Hematopoietic multipotent progenitor cell treated with erythropoietin and hydrocortisone succinate and interleukin-3 and kit ligand, for 8 days (in vitro differentiated cells): ENCODE data around the gene RALA.
"Not testable (repeated sequence)": the region's sequence is repeated elsewhere in the genome, so short reads cannot be mapped to it uniquely, and the experiment has no call there.

ENCODE experiments used
- DNase-seq: peaks from one replicate; pipeline ENCODE4 v3.0.0-alpha.2; 2015

Gene RALA

DNA sequence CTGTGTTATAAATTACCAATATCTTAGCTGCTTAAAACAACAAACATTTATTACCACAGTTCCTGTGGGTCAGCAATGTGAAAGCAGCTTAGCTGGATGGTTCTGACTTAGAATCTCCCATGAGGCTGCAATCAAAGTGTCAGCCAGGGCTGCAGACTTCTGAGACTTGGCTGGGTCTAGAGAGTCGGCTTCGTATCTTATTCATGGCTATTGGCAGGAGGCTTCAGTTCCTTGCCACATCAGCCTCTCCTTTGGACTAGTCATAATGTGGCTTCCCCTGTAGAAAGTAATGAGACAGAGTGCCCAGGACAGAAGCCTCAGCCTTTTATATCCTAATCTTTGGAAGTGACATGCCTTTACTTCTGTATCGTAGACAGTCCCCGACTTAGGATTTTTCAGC lies 27.3 kb downstream of the RALA start:
- DNase-seq = no peak

GRCh38 chr7:39651265-39651664 lies 27.9 kb downstream of the RALA start:
- DNase-seq = no peak

- DNase-seq = no peak
Measured at GRCh38 chr7:39656415-39656814, 33.0 kb downstream of the RALA start.

GRCh38 chr7:39659356-39660013 lies 36.1 kb downstream of the RALA start:
- no peak for DNase-seq

DNA sequence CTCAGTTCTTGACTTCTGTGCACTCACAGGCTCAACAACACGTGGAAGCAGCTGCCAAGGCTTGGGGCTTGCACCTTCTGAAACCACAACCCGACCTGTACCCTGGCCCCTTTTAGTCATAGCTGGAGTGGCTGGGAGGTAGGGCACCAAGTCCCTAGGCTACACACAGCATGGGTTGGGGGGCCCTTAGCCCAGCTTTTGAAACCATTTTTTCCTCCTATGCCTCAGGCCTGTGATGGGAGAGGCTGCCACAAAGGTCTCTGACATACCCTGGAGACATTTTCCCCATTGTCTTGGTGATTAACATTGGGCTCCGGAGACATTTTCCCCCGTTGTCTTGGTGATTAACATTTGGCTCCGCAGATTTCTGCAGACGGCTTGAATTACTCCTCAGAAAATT lies 38.6 kb downstream of the RALA start:
- DNase-seq = no peak

DNA sequence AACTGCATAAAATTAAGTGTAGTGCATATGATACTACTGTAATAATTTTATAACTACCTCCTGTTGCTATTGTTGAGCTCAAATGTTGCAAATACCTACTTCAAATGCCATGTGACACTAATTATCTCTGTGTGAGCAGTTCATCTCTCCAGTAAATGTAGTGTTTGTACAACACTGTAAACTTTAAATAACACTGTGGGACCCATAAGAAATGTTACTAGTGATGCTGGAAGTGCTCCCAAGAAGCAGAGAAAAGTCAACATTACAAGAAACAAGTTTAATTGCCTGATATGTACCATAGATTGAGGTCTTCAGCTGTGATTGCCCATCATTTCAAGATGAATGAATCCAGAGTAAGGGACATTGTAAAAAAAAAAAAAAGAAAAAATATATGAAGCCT lies 39.9 kb downstream of the RALA start:
- no peak for DNase-seq

DNA sequence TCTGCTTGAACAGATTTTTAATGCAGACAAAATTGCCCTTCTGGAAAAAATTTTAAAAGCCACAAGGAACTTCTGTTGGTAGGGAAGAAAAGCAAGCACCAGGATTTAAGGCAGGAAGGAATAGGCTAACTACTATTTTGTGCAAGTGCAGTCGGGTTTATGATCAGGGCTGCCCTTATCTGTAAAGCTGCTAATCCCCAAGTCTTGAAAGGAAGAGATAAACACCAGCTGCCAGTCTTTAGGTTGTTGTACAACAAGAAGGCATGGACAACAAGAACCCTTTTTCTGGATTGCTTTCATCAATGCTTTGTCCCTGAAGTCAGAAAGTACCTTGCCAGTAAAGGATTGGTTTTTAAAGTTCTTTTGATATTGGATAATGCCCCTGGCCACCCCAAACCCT lies 40.7 kb downstream of the RALA start:
- peak; percentile 39 for DNase-seq

DNA sequence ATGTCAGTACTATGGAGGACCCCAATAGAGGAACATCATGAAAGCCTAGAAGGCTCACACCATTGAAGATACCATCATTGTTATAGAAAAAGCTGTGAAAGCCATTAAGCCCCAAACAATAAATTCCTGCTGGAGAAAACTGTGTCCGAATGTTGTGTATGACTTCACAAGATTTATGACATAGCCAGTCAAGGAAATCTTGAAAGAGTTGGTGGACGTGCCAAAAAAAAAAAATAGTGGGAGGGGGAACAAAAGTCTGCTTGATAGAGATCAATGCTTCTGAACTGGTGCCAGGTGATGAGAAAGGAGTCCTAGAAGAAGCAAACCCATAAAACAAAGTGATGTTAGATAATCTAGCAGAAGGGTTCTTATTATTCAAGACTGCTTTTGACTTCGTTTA lies 41.2 kb downstream of the RALA start:
- DNase-seq = no peak

DNA sequence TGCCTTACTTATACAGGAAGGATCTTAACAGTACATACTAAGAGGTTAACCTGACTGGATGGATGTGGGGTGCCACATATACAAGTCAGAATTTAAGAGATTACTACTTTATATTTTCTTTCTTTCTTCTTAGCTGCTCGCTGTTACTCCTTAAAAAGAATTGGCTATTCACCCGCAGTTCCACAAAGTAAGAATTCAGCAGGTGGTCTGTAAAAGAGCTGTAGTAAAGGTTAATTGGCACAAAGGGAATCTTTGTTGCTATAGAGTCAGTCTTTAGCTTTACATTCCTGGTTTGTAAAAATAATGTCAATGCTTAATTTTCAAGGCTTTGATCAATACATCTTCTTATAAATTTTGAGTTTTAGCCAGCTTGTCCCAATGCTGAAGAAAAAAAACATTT lies 43.2 kb downstream of the RALA start:
- DNase-seq = no peak

DNA sequence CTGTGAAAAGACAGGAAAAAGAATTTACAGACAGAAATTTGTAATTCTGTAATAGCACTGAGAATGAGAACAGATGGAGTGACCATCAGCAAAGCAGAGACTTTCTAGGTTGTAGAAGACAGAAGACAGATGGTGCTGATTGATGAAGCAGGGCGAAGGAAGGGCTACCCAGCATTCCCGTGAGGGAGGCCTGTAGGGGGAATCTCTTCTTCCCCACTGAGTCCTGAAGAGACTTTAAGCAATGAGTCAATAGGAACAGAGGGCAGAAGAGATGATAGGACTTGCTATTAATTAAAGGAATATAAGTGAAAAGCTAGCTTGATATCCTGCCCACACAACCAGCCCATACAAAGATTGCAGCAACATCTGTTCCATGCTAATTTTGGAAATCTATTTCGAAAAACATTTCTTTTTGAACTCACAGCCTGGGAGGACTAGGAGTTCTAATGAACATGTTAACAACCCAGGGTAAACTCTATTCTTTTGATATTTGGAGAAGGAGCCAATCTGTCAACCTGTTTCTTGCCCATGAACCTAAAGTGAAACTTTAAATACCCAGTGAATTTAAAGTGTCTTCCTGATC lies 44.1 kb downstream of the RALA start:
- no peak for DNase-seq

- DNase-seq = not testable (repeated sequence)
Measured at GRCh38 chr7:39668280-39668679, 44.9 kb downstream of the RALA start.

DNA sequence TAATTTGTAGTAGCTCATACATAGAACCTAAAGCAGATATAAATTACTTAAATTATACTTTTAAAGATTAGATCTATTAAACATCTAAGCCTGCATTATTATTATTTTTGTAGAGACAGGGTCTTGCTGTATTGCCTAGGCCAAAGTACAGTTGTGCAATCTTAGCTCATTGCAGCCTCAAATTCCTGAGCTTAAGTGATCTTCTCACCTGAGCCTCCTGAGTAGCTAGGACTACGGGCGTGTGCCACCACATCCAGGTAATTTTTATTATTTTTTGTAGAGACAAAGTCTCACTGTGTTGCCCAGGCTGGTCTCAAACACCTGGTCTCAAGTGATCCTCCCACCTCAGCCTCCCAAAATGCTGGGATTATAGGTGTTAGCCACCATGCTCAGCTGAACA lies 46.7 kb downstream of the RALA start:
- DNase-seq = no peak

GRCh38 chr7:39670934-39671333 lies 47.6 kb downstream of the RALA start:
- DNase-seq = no peak

- no peak for DNase-seq
Measured at GRCh38 chr7:39672176-39672575, 48.8 kb downstream of the RALA start.

- DNase-seq = no peak
Measured at GRCh38 chr7:39673868-39674267, 50.5 kb downstream of the RALA start.

GRCh38 chr7:39674406-39674805 lies 51.0 kb downstream of the RALA start:
- no peak for DNase-seq

- DNase-seq = no peak
Measured at GRCh38 chr7:39676346-39676745, 53.0 kb downstream of the RALA start.

- DNase-seq = no peak
Measured at GRCh38 chr7:39678930-39679709, 55.7 kb downstream of the RALA start.

DNA sequence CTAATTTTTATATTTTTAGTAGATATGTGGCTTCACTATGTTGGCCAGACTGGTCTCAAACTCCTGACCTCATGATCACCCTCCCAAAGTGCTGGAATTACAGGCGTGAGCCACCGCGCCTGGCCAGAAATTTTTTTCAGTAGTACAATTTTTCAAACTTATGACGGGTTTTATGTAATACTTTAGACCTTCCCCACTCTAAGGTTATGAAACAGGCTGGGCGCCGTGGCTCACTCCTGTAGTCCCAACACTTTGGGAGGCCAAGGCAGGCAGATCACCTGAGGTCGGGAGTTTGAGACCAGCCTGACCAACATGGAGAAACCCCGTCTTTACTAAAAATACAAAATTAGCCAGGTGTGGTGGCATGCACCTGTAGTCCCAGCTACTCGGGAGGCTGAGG lies 56.5 kb downstream of the RALA start:
- DNase-seq = not testable (repeated sequence)

DNA sequence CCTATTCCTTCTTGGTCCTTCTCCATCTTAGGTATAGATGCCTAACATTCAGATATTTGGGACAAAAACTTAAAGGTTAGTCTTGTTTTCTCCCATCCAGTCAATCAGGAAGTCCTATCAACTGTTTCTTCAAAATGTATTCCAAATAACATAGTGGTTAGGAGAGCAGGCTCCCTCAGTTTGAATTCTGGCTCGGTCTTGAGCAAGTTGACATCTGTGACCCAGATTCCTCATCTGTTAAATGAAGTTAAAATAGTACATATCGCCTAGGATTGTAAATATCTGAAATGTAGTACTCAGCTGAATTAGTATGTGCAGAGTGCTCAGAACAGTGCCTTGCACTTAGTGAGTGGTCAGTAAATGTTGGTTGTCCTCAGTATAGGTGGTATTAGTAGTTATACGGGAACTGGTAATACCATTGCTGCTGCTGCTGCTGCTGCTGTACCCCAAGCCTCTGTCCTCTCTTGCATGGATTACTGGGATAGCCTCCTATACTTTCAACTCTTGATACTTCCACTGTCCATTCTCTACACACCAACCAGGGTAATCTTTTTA lies 58.6 kb downstream of the RALA start:
- DNase-seq = no peak

DNA sequence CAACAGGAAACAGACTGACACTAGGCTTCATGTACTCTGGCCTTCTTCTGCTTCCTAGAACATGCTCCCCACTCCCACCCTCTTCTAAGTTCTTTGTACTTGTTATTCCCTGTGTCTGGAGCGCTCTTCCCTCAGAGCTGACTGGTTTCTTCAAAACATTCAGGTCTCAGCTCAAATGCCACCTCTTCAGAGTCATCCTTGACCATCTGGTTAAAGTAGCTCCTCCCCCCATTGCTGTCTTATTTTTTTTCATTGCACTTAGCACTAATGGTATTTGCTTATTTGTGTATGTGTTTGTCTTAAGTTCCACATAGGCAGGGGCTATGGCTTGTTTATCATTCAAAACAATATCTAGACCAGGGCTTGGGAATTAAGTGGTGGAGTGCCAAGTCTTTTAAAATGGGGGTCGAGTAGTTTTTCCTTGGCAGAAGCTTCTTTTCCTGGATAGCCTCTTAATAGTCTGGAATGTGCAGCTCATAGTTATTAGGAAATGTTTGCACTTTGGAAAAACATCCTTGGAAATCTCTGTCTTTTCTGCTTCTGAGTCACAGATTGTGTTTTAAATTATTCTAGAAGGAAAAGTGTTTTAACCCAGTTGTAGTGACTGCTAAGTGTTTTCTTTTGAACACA lies 60.0 kb downstream of the RALA start:
- no peak for DNase-seq

- no peak for DNase-seq
Measured at GRCh38 chr7:39686261-39686924, 63.0 kb downstream of the RALA start.
